Upper lobe of left lung (tissue), 4 donors: ENCODE results near the gene NCF2.

Source experiments
- POLR2A ChIP-seq, 4 donors: fragments of 450-650 bp; IDR thresholded peaks; one replicate each; pipeline ENCODE4 v1.5.1; 2016 to 2017; ENCODE audit warnings: antibody characterized with exemption in 4 of 4, mild to moderate bottlenecking in 2 of 4
- POLR2AphosphoS5 ChIP-seq, 2 donors: sonication (generic); formaldehyde crosslinking; IDR thresholded peaks; one replicate each; pipeline ENCODE4 v1.5.1; 2017; ENCODE audit warnings: antibody characterized with exemption in 2 of 2
- TF ChIP-seq, protein P1 (sequence below), 6 experiments: fragments of 450-650 bp in 4 of 6; fragments of 200-600 bp in 2 of 6; sonication (generic) in 2 of 6; IDR thresholded peaks; one replicate each; pipeline ENCODE4 v1.5.1; 2016 to 2019; ENCODE audit warnings: antibody characterized with exemption in 6 of 6

DNA sequence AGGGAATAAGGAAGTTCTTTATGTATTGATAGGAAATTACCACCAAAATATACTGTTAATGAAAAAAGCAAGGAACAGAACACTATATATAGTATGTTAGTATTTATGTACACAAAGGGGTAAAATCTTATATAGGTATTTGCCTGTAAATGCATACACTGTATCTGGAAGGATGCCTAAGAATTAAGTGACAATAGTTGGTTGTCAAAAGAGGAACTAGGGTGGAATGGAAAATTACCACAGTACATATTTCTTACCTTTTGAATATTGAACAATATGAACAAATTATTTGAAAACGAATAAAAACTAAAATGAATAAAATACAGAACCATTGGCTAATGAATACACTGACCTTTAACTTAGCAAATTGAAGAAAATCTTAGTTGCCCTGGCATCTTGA lies 31.8 kb upstream of the NCF2 start:
- TF ChIP-seq POLR2A (IDR thresholded peaks at IDR 0.05) (no peak), POLR2AphosphoS5 (IDR thresholded peaks at IDR 0.05) (no peak)
- TF ChIP-seq, protein P1, sequence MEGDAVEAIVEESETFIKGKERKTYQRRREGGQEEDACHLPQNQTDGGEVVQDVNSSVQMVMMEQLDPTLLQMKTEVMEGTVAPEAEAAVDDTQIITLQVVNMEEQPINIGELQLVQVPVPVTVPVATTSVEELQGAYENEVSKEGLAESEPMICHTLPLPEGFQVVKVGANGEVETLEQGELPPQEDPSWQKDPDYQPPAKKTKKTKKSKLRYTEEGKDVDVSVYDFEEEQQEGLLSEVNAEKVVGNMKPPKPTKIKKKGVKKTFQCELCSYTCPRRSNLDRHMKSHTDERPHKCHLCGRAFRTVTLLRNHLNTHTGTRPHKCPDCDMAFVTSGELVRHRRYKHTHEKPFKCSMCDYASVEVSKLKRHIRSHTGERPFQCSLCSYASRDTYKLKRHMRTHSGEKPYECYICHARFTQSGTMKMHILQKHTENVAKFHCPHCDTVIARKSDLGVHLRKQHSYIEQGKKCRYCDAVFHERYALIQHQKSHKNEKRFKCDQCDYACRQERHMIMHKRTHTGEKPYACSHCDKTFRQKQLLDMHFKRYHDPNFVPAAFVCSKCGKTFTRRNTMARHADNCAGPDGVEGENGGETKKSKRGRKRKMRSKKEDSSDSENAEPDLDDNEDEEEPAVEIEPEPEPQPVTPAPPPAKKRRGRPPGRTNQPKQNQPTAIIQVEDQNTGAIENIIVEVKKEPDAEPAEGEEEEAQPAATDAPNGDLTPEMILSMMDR (IDR thresholded peaks at IDR 0.05), result no peak
